H9 (cell line): Measurements from ENCODE around the gene APBA2. TPM values are rescaled to one million over a fixed set of nuclear protein-coding genes. Genes with fewer than 3 reads are reported as not detected.

ENCODE experiments used
- DNase-seq: peaks from one replicate; pipeline ENCODE4 v3.0.0-alpha.2; 2017
- H2AFZ ChIP-seq: one replicate; pipeline ENCODE4 v1.6.1; 2013; ENCODE audit warnings: mild to moderate bottlenecking, low read length, control low read depth, moderate library complexity
- H2AK5ac ChIP-seq: 2 replicates; pipeline ENCODE4 v1.6.1; 2013; ENCODE audit warnings: low read length, control low read depth, mixed read lengths; ENCODE audit not compliant: insufficient read length
- H2BK120ac ChIP-seq: one replicate; pipeline ENCODE4 v1.6.1; 2013; ENCODE audit warnings: low read depth, mild to moderate bottlenecking, low read length, control low read depth, inconsistent platforms; ENCODE audit not compliant: poor library complexity, severe bottlenecking
- H2BK12ac ChIP-seq: 2 replicates; pipeline ENCODE4 v1.6.1; 2013; ENCODE audit warnings: low read length, control low read depth, mixed read lengths, low read depth; ENCODE audit not compliant: insufficient read length
- H2BK15ac ChIP-seq: 2 replicates; pipeline ENCODE4 v1.6.1; 2013; ENCODE audit warnings: low read depth, low read length, control low read depth
- H2BK20ac ChIP-seq: one replicate; pipeline ENCODE4 v1.6.1; 2013; ENCODE audit warnings: low read depth, mild to moderate bottlenecking, low read length, control low read depth, inconsistent platforms; ENCODE audit not compliant: poor library complexity, severe bottlenecking
- H2BK5ac ChIP-seq: 2 replicates; pipeline ENCODE4 v1.6.1; 2013; ENCODE audit warnings: low read length, control low read depth, mixed read lengths; ENCODE audit not compliant: insufficient read length
- H3K14ac ChIP-seq: 2 replicates; pipeline ENCODE4 v1.6.1; 2013; ENCODE audit warnings: low read length, control low read depth; ENCODE audit not compliant: insufficient read depth
- H3K18ac ChIP-seq: 2 replicates; pipeline ENCODE4 v1.6.1; 2013; ENCODE audit warnings: low read depth, mild to moderate bottlenecking, mixed read lengths, low read length, control low read depth; ENCODE audit not compliant: insufficient read length
- H3K23ac ChIP-seq: 2 replicates; pipeline ENCODE4 v1.6.1; 2013; ENCODE audit warnings: low read length, control low read depth, mixed read lengths, low read depth; ENCODE audit not compliant: insufficient read length
- H3K23me2 ChIP-seq: 2 replicates; pipeline ENCODE4 v1.6.1; 2013; ENCODE audit warnings: low read depth, mild to moderate bottlenecking, mixed read lengths, low read length, control low read depth; ENCODE audit not compliant: insufficient read length, poor library complexity, severe bottlenecking
- H3K27ac ChIP-seq: 2 replicates; pipeline ENCODE4 v1.5.1; 2013; ENCODE audit warnings: low read length, control low read depth, mixed read lengths, low read depth; ENCODE audit not compliant: insufficient read length
- H3K27me3 ChIP-seq: 2 replicates; pipeline ENCODE4 v1.6.1; 2013; ENCODE audit warnings: low read length, control low read depth, inconsistent platforms; ENCODE audit not compliant: insufficient read depth
- H3K4ac ChIP-seq: 2 replicates; pipeline ENCODE4 v1.6.1; 2013; ENCODE audit warnings: low read depth, mild to moderate bottlenecking, control low read depth, inconsistent platforms, low read length, moderate library complexity
- H3K4me1 ChIP-seq: 2 replicates; pipeline ENCODE4 v1.6.1; 2013; ENCODE audit warnings: low read length, control low read depth, inconsistent platforms; ENCODE audit not compliant: insufficient read depth
- H3K4me2 ChIP-seq: 2 replicates; pipeline ENCODE4 v1.6.1; 2013; ENCODE audit warnings: low read length, control low read depth, mixed read lengths; ENCODE audit not compliant: insufficient read length, insufficient read depth
- H3K56ac ChIP-seq: 2 replicates; pipeline ENCODE4 v1.6.1; 2013; ENCODE audit warnings: low read depth, mild to moderate bottlenecking, mixed read lengths, low read length, control low read depth; ENCODE audit not compliant: insufficient read length
- H3K79me1 ChIP-seq: 2 replicates; pipeline ENCODE4 v1.6.1; 2013; ENCODE audit warnings: low read depth, mild to moderate bottlenecking, moderate library complexity, low read length, control low read depth, inconsistent platforms; ENCODE audit not compliant: insufficient read depth, poor library complexity, severe bottlenecking
- H3K79me2 ChIP-seq: 2 replicates; pipeline ENCODE4 v1.6.1; 2013; ENCODE audit warnings: low read length, control low read depth, inconsistent platforms; ENCODE audit not compliant: insufficient read depth
- H3K9ac ChIP-seq: 2 replicates; pipeline ENCODE4 v1.6.1; 2013; ENCODE audit warnings: low read length, control low read depth, mixed read lengths; ENCODE audit not compliant: insufficient read length; ENCODE audit errors: extremely low read depth
- H3K9me3 ChIP-seq: one replicate; pipeline ENCODE4 v1.6.1; 2013; ENCODE audit warnings: low read depth, low read length, inconsistent platforms; ENCODE audit not compliant: control insufficient read depth
- H3T11ph ChIP-seq: one replicate; pipeline ENCODE4 v1.6.1; 2013; ENCODE audit warnings: mild to moderate bottlenecking, low read length, control low read depth, inconsistent platforms
- H4K20me1 ChIP-seq: one replicate; pipeline ENCODE4 v1.6.1; 2013; ENCODE audit not compliant: control insufficient read depth, insufficient read length, insufficient read depth
- H4K5ac ChIP-seq: 2 replicates; pipeline ENCODE4 v1.6.1; 2013; ENCODE audit warnings: low read depth, mild to moderate bottlenecking, mixed read lengths, low read length, control low read depth; ENCODE audit not compliant: insufficient read length
- H4K8ac ChIP-seq: replicated peaks from 2 replicates; pipeline ENCODE4 v1.6.1; 2013; ENCODE audit warnings: low read length, control low read depth, mixed read lengths, low read depth; ENCODE audit not compliant: insufficient read length
- H4K91ac ChIP-seq: 2 replicates; pipeline ENCODE4 v1.6.1; 2013; ENCODE audit warnings: low read depth, mild to moderate bottlenecking, moderate library complexity, mixed read lengths, low read length, control low read depth; ENCODE audit not compliant: insufficient read length
- H3K27ac Mint-ChIP-seq, 3 experiments: 2 replicates in 2 of 3; 3 replicates in 1 of 3; pipeline ENCODE4 v1.8.0; 2020 to 2021; ENCODE audit warnings: mixed read lengths in 3 of 3, mild to moderate bottlenecking in 1 of 3, moderate library complexity in 1 of 3
- H3K27me3 Mint-ChIP-seq: 2 replicates; pipeline ENCODE4 v1.8.0; 2021; ENCODE audit warnings: low read depth, mild to moderate bottlenecking, moderate library complexity, mixed read lengths
- H3K36me3 Mint-ChIP-seq, 3 experiments: 2 replicates in 2 of 3; 3 replicates in 1 of 3; pipeline ENCODE4 v1.8.0; 2020 to 2021; ENCODE audit warnings: low read depth in 3 of 3, mixed read lengths in 3 of 3; ENCODE audit not compliant: insufficient read depth in 1 of 3
- H3K4me1 Mint-ChIP-seq, 2 experiments: 2 replicates each; pipeline ENCODE4 v1.8.0; 2020; ENCODE audit warnings: mixed read lengths in 2 of 2
- H3K4me3 Mint-ChIP-seq, 2 experiments: 2 replicates in 1 of 2; 3 replicates in 1 of 2; pipeline ENCODE4 v1.8.0; 2020 to 2021; ENCODE audit warnings: mild to moderate bottlenecking in 2 of 2, mixed read lengths in 2 of 2, moderate library complexity in 1 of 2
- H3K9me3 Mint-ChIP-seq, 2 experiments: 2 replicates in 1 of 2; 3 replicates in 1 of 2; pipeline ENCODE4 v1.8.0; 2020; ENCODE audit warnings: mild to moderate bottlenecking in 2 of 2, mixed read lengths in 2 of 2, moderate library complexity in 1 of 2
- WGBS: extraction: QIAGEN DNeasy Blood & Tissue Kit; methylation state at CpG from one replicate; pipeline ENCODE4 v1.1.7; 2013; ENCODE audit warnings: missing lambda C conversion rate, low lambda C conversion rate, mixed read lengths; ENCODE audit not compliant: insufficient read length; ENCODE audit errors: extremely low coverage; 5-methylcytosine and 5-hydroxymethylcytosine counted together
- total RNA-seq: library from RNA; stranded (reverse); gene quantifications from 2 replicates; pipeline ENCODE4 v1.2.1, GENCODE V29; 2021
- TF ChIP-seq, protein P1 (sequence below): fragments of 200-600 bp; sonication (generic); conservative IDR thresholded peaks from 3 replicates; pipeline ENCODE4 v1.8.0; 2021; ENCODE audit warnings: antibody characterized with exemption, mild to moderate bottlenecking

APBA2 gene
- total RNA-seq, 1 experiment from 2014 or later = 14.3 TPM

DNA sequence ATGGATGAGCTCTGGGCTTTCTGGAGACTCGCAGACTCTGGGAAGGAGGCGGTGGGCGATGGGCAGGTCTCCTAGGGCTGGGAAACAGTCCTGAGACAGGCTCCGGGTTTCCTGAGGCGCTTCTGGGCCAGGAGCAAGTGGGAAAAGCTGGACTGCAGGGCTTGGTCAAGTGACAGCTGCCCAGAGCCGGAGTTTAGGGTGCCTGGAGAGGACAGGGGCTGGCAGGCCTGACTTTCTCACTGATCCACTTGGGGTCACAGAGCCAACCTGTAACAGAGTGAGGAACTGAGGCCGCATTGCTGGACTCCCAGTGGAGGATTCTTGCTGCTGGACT is 107.9 kb downstream of the APBA2 start:
- H3K27me3 ChIP-seq = no peaks in the 10 kb centered on the region
- no peak overlapping the region for H2BK12ac ChIP-seq
- H3K27me3 Mint-ChIP-seq = no peaks in the 10 kb centered on the region
- DNase-seq = no peak
- no peak overlapping the region for H3K4me2 ChIP-seq
- no peak overlapping the region for H3K18ac ChIP-seq
- peaks cover 2 to 12% (median 4%) of the 10 kb centered on the region in 3 experiments; a peak in 6 of 7 replicates for H3K36me3 Mint-ChIP-seq
- H4K5ac ChIP-seq = no peak overlapping the region
- H4K8ac ChIP-seq = no peak overlapping the region
- no peak overlapping the region for H3K4me3 Mint-ChIP-seq
- WGBS = no CpG with 5 or more reads among the region's 7 CpGs
- H3K4me1 ChIP-seq = peaks cover 6% of the 10 kb centered on the region; the same call in 1 of the 2 replicates
- H4K91ac ChIP-seq = no peak overlapping the region
- no peak overlapping the region for H2BK20ac ChIP-seq
- no peak overlapping the region for H3K27ac Mint-ChIP-seq
- H3K79me2 ChIP-seq = no peaks in the 10 kb centered on the region
- H2BK15ac ChIP-seq = no peak overlapping the region
- H3K23ac ChIP-seq = no peak overlapping the region
- no peaks in the 10 kb centered on the region for H3K23me2 ChIP-seq
- H3K27ac ChIP-seq = no peak overlapping the region
- H3T11ph ChIP-seq = no peak overlapping the region
- no peak overlapping the region for H3K14ac ChIP-seq
- no peak overlapping the region for H2AK5ac ChIP-seq
- H3K9me3 Mint-ChIP-seq = no peaks in the 10 kb centered on the region; a peak in 2 of 5 replicates
- H2BK5ac ChIP-seq = no peak overlapping the region
- H3K9ac ChIP-seq = no peak overlapping the region
- H3K79me1 ChIP-seq = no peaks in the 10 kb centered on the region
- no peak overlapping the region for H3K56ac ChIP-seq
- H2AFZ ChIP-seq = no peak overlapping the region
- TF ChIP-seq, protein P1, sequence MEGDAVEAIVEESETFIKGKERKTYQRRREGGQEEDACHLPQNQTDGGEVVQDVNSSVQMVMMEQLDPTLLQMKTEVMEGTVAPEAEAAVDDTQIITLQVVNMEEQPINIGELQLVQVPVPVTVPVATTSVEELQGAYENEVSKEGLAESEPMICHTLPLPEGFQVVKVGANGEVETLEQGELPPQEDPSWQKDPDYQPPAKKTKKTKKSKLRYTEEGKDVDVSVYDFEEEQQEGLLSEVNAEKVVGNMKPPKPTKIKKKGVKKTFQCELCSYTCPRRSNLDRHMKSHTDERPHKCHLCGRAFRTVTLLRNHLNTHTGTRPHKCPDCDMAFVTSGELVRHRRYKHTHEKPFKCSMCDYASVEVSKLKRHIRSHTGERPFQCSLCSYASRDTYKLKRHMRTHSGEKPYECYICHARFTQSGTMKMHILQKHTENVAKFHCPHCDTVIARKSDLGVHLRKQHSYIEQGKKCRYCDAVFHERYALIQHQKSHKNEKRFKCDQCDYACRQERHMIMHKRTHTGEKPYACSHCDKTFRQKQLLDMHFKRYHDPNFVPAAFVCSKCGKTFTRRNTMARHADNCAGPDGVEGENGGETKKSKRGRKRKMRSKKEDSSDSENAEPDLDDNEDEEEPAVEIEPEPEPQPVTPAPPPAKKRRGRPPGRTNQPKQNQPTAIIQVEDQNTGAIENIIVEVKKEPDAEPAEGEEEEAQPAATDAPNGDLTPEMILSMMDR = no peak
- no peaks in the 10 kb centered on the region for H3K9me3 ChIP-seq
- peaks cover 26 to 40% of the 10 kb centered on the region in 2 experiments for H3K4me1 Mint-ChIP-seq
- no peaks in the 10 kb centered on the region for H4K20me1 ChIP-seq
- no peak overlapping the region for H2BK120ac ChIP-seq
- no peak overlapping the region for H3K4ac ChIP-seq
